Measurements from ENCODE around the gene ABHD2. TPM values are rescaled to one million over a fixed set of nuclear protein-coding genes. Genes with fewer than 3 reads are reported as not detected.
"Not testable (repeated sequence)": the region's sequence is repeated elsewhere in the genome, so short reads cannot be mapped to it uniquely, and the experiment has no call there.

ABHD2 gene
- total RNA-seq, 2 experiments from 2014 or later = 16.1 to 22.8 TPM

DNA sequence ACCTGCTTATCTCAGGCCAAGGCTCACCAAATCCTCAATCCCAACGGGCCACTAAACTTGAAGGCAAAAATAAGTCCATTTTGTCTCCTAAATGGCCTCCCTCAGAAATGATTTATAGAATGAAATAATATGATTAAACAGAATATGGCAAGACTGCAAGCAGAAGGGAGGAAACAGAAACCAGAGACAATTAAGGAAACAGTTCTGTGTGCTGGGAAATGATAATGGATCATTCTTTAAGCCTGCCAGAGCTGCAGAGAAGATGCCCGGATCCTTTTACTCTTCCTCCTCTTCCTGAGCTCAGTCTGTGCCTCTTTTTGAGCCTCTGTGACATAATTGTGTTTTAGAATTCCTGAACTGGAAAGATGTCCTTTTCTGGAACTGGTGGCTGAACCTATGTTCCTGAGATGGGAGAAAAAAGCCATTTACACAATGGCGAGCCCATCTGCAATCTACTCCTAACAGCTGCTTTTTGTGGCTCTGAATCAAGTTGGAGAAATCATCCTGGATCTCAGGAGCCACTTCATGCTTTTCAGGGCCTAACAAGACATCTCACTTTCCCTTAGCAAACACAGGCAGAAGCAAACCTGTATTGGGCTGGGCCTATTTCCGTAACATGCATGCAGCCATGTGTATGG lies 2.8 kb upstream of the ABHD2 start:
- Histone ChIP-seq H3K36me3 (ENCODE audit: insufficient read depth, low read length) (no peaks in the 10 kb centered on the region), H2AFZ (ENCODE audit: low read length) (no peak overlapping the region), H3K27ac (ENCODE audit: low read depth, low read length, poor library complexity, severe bottlenecking) (no peak overlapping the region), H3K4me2 (ENCODE audit: low read length) (no peak overlapping the region), H3K4me1 (ENCODE audit: insufficient read depth, low read length, poor library complexity, severe bottlenecking) (peaks cover 18% of the 10 kb centered on the region), H4K20me1 (ENCODE audit: insufficient read depth, low read length) (no peaks in the 10 kb centered on the region), H3K9me2 (ENCODE audit: insufficient read depth, low read length) (no peaks in the 10 kb centered on the region), H3K9me3 (ENCODE audit: low read length) (no peaks in the 10 kb centered on the region), H3K4me3 (ENCODE audit: low read depth, low read length, poor library complexity, severe bottlenecking) (no peak overlapping the region), H3K79me2 (ENCODE audit: insufficient read depth, low read depth, low read length) (no peaks in the 10 kb centered on the region)
- no peak for TF ChIP-seq EZH2phosphoT487 (IDR thresholded peaks at IDR 0.05; ENCODE audit: borderline replicate concordance, low read depth, low read length)
- intact Hi-C loops (cut with micrococcal nuclease; ENCODE audit: unreplicated experiment) = loop anchor here (5.0 to 10.0 kb wide), 2 partner anchors 173 to 461 kb away; partner anchors contain the start of genes AEN and MFGE8
- no TSS peak for BruUV-seq (replicated peaks)
- ChIA-PET POLR2A (interaction anchor here (0.5 to 1.2 kb wide), 3 partner anchors 14 to 17 kb away, joined by 3 read pairs; no protein-coding TSS in a partner anchor), CTCF (ENCODE audit: unreplicated experiment) (no interaction called here)
- no peak for DNase-seq (ENCODE audit: low spot score)

DNA sequence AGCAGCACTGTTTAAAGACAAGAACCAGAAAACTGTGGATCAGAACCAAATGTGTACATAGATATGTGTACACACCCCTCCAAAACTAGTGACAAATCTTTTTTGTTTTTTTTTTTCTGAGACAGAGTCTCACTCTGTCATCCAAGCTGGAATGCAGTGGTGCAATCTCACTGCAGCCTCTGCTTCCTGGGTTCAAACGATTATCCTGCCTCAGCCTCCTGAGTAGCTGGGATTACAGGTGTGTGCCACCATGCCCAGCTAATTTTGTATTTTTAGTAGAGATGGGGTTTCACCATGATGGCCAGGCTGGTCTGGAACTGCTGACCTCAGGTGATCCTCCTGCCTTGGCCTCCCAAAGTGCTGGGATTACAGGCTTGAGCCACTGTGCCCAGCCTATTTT lies 2.3 kb upstream of the ABHD2 start:
- ChIA-PET CTCF (ENCODE audit: unreplicated experiment) (interaction anchor here (0.6 kb wide), 1 partner anchor 92 kb away, joined by 3 read pairs; no protein-coding TSS in a partner anchor), POLR2A (interaction anchor here (0.9 to 1.0 kb wide), 2 partner anchors 15 to 22 kb away, joined by 3 read pairs; no protein-coding TSS in a partner anchor)
- H4K20me1 ChIP-seq (ENCODE audit: insufficient read depth, low read length); BruUV-seq (replicated peaks); H3K9me3 ChIP-seq (ENCODE audit: low read length); DNase-seq (ENCODE audit: low spot score); H3K4me2 ChIP-seq (ENCODE audit: low read length); H3K27ac ChIP-seq (ENCODE audit: low read depth, low read length, poor library complexity, severe bottlenecking); H3K36me3 ChIP-seq (ENCODE audit: insufficient read depth, low read length); H3K9me2 ChIP-seq (ENCODE audit: insufficient read depth, low read length); H3K4me3 ChIP-seq (ENCODE audit: low read depth, low read length, poor library complexity, severe bottlenecking); H2AFZ ChIP-seq (ENCODE audit: low read length); H3K79me2 ChIP-seq (ENCODE audit: insufficient read depth, low read depth, low read length): not testable (repeated sequence)
- H3K4me1 ChIP-seq (ENCODE audit: insufficient read depth, low read length, poor library complexity, severe bottlenecking) = peaks cover 23% of the 10 kb centered on the region
- intact Hi-C loops (cut with micrococcal nuclease; ENCODE audit: unreplicated experiment) = loop anchor here (5.0 to 10.0 kb wide), 2 partner anchors 174 to 461 kb away; partner anchors contain the start of genes AEN and MFGE8

DNA sequence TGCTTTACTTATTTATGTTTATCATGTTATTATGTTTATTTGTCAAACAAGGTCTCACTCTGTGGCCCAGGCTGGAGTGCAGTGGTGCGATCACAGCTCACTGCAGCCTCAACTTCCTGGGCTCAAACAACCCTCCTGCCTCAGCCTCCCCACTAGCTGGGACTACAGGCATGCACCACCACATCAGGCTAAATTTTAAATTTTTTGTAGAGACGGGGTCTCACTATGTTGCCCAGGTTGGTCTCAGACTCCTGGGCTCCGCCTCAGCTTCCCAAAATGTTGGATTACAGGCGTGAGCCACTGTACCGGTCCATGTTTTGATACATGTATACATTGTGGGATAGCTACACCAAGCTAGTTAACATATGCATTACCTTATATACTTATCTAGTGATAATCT lies 1.9 kb upstream of the ABHD2 start:
- not testable (repeated sequence) for H3K79me2 ChIP-seq (ENCODE audit: insufficient read depth, low read depth, low read length); H2AFZ ChIP-seq (ENCODE audit: low read length); H3K4me2 ChIP-seq (ENCODE audit: low read length); DNase-seq (ENCODE audit: low spot score); H3K9me3 ChIP-seq (ENCODE audit: low read length); H3K4me3 ChIP-seq (ENCODE audit: low read depth, low read length, poor library complexity, severe bottlenecking); H4K20me1 ChIP-seq (ENCODE audit: insufficient read depth, low read length); H3K27ac ChIP-seq (ENCODE audit: low read depth, low read length, poor library complexity, severe bottlenecking); H3K36me3 ChIP-seq (ENCODE audit: insufficient read depth, low read length); BruUV-seq (replicated peaks); H3K9me2 ChIP-seq (ENCODE audit: insufficient read depth, low read length)
- intact Hi-C loops (cut with micrococcal nuclease; ENCODE audit: unreplicated experiment) = loop anchor here (5.0 to 10.0 kb wide), 2 partner anchors 174 to 462 kb away; partner anchors contain the start of genes AEN and MFGE8
- H3K4me1 ChIP-seq (ENCODE audit: insufficient read depth, low read length, poor library complexity, severe bottlenecking) = peaks cover 28% of the 10 kb centered on the region
- CTCF ChIA-PET (ENCODE audit: unreplicated experiment) = interaction anchor here (0.6 kb wide), 1 partner anchor 92 kb away, joined by 3 read pairs; no protein-coding TSS in a partner anchor
- POLR2A ChIA-PET = interaction anchor here (0.9 to 1.0 kb wide), 2 partner anchors 15 to 21 kb away, joined by 3 read pairs; no protein-coding TSS in a partner anchor

DNA sequence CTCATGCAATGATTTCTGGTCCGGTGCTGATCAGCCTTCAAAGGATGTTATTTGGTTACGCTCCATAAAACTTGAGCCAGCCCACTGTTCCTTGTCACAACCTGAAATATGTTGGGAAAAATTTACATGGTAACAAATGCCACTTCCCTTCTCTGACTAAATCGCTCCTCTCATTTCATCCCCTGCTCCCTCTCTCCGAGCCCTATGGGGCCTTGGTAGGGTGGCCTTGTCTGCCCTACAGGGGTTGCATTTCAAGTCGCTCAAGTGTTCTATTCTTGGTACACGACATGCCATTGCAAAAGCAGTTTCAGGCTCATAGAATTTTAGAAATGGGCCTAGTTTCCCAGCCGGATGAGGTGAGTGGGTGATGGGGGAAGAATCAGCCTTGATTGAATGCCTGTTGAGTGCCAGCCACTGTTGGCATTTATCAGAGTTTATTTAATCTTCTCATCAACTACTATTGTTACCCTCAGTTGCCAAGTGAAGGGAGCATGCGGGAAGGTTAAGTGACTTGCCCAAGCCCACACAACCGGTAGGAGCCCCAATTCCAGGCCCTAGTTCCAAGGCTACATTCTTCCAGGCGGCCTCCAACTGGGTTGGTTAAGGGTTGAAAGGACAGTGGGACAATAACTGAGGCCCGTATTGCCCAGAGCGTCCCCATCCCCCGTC lies 961 bp upstream of the ABHD2 start:
- H3K4me2 ChIP-seq (ENCODE audit: low read length) = peak overlapping the region; percentile 76
- POLR2A ChIA-PET = interaction anchor here (0.6 to 3.1 kb wide), 7 partner anchors 7 to 157 kb away, joined by 3 to 15 read pairs (median 3); partner anchors contain the start of gene FANCI
- peaks cover 28% of the 10 kb centered on the region for H3K4me1 ChIP-seq (ENCODE audit: insufficient read depth, low read length, poor library complexity, severe bottlenecking)
- no TSS peak for BruUV-seq (replicated peaks)
- peak overlapping the region; percentile 91; the same call in 1 of the 2 replicates for H2AFZ ChIP-seq (ENCODE audit: low read length)
- H3K36me3 ChIP-seq (ENCODE audit: insufficient read depth, low read length) = no peaks in the 10 kb centered on the region
- H3K79me2 ChIP-seq (ENCODE audit: insufficient read depth, low read depth, low read length) = no peaks in the 10 kb centered on the region
- DNase-seq (ENCODE audit: low spot score) = no peak
- CTCF ChIA-PET (ENCODE audit: unreplicated experiment) = no interaction called here
- no peaks in the 10 kb centered on the region for H3K9me2 ChIP-seq (ENCODE audit: insufficient read depth, low read length)
- H3K27ac ChIP-seq (ENCODE audit: low read depth, low read length, poor library complexity, severe bottlenecking) = peak overlapping the region; percentile 25
- intact Hi-C loops (cut with micrococcal nuclease; ENCODE audit: unreplicated experiment) = loop anchor here (5.0 to 10.0 kb wide), 2 partner anchors 175 to 462 kb away; partner anchors contain the start of genes AEN and MFGE8
- no peaks in the 10 kb centered on the region for H3K9me3 ChIP-seq (ENCODE audit: low read length)
- no peak for TF ChIP-seq EZH2phosphoT487 (IDR thresholded peaks at IDR 0.05; ENCODE audit: borderline replicate concordance, low read depth, low read length)
- TF ChIP-seq, protein P1, sequence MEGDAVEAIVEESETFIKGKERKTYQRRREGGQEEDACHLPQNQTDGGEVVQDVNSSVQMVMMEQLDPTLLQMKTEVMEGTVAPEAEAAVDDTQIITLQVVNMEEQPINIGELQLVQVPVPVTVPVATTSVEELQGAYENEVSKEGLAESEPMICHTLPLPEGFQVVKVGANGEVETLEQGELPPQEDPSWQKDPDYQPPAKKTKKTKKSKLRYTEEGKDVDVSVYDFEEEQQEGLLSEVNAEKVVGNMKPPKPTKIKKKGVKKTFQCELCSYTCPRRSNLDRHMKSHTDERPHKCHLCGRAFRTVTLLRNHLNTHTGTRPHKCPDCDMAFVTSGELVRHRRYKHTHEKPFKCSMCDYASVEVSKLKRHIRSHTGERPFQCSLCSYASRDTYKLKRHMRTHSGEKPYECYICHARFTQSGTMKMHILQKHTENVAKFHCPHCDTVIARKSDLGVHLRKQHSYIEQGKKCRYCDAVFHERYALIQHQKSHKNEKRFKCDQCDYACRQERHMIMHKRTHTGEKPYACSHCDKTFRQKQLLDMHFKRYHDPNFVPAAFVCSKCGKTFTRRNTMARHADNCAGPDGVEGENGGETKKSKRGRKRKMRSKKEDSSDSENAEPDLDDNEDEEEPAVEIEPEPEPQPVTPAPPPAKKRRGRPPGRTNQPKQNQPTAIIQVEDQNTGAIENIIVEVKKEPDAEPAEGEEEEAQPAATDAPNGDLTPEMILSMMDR (conservative IDR thresholded peaks at IDR 0.05; ENCODE audit: low read length) = no peak
- H4K20me1 ChIP-seq (ENCODE audit: insufficient read depth, low read length) = no peaks in the 10 kb centered on the region
- peak overlapping the region; percentile 88 for H3K4me3 ChIP-seq (ENCODE audit: low read depth, low read length, poor library complexity, severe bottlenecking)

All from OCI-LY7 (cell line).